Measurements from ENCODE around the gene SNX10. TPM values are rescaled to one million over a fixed set of nuclear protein-coding genes. Genes with fewer than 3 reads are reported as not detected.

Gene SNX10
- total RNA-seq, 1 experiment from 2014 or later: 9.4 TPM

DNA sequence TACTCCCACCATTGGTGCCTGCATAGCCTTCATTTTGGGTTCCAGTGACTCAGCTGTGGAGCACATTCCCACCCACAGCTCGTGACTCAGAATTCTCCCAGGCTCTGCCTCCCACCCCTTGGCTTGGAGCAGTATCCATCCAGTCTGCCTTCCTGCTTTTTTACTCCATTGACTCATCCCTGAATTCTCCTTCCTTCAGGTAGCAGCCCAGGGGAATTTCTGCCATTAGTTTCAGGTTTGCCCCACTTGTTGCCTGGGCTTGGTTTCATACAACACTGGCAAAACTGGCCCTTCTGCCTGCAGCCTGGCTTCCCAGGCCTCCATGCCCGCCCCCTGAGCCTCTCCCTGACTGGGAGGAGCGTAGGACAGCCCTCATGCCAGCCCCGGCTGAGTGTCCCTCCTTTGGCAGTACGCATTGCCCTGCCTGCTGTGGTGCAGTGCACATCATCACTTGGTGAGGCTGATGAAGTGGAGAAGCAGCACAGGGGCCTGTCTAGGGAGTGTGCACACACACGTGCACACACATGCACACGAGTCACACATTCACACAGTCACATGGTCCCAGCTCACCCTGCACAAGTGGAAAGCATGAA is 55.0 kb downstream of the SNX10 start:
- no peak for DNase-seq
- no peak overlapping the region for H4K91ac ChIP-seq (ENCODE audit: insufficient read length, low read depth, low read length)
- TF ChIP-seq, protein P1, sequence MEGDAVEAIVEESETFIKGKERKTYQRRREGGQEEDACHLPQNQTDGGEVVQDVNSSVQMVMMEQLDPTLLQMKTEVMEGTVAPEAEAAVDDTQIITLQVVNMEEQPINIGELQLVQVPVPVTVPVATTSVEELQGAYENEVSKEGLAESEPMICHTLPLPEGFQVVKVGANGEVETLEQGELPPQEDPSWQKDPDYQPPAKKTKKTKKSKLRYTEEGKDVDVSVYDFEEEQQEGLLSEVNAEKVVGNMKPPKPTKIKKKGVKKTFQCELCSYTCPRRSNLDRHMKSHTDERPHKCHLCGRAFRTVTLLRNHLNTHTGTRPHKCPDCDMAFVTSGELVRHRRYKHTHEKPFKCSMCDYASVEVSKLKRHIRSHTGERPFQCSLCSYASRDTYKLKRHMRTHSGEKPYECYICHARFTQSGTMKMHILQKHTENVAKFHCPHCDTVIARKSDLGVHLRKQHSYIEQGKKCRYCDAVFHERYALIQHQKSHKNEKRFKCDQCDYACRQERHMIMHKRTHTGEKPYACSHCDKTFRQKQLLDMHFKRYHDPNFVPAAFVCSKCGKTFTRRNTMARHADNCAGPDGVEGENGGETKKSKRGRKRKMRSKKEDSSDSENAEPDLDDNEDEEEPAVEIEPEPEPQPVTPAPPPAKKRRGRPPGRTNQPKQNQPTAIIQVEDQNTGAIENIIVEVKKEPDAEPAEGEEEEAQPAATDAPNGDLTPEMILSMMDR (conservative IDR thresholded peaks at IDR 0.05): no peak
- no peak overlapping the region for H2AK5ac ChIP-seq (ENCODE audit: insufficient read length, low read length)
- H2BK15ac ChIP-seq (ENCODE audit: low read depth, low read length): no peak overlapping the region
- peaks cover 2 to 5% (median 3%) of the 10 kb centered on the region in 3 experiments; a peak in 2 of 7 replicates for H3K36me3 Mint-ChIP-seq (ENCODE audit: insufficient read depth in 1 of 3, low read depth in 3 of 3)
- no peak overlapping the region for H3K18ac ChIP-seq (ENCODE audit: insufficient read length, low read depth, low read length)
- no peak overlapping the region for H2BK5ac ChIP-seq (ENCODE audit: insufficient read length, low read length)
- no peaks in the 10 kb centered on the region for H4K20me1 ChIP-seq (ENCODE audit: control insufficient read depth, insufficient read depth, insufficient read length)
- no peaks in the 10 kb centered on the region for H3K27me3 ChIP-seq (ENCODE audit: insufficient read depth, low read length)
- H3K4me2 ChIP-seq (ENCODE audit: insufficient read depth, insufficient read length, low read length): no peak overlapping the region
- no peaks in the 10 kb centered on the region for H3K9me3 ChIP-seq (ENCODE audit: control insufficient read depth, low read depth, low read length)
- no peak overlapping the region for H3K4ac ChIP-seq (ENCODE audit: low read depth, low read length)
- no peak overlapping the region for H4K5ac ChIP-seq (ENCODE audit: insufficient read length, low read depth, low read length)
- no peaks in the 10 kb centered on the region for H3K79me1 ChIP-seq (ENCODE audit: insufficient read depth, low read depth, low read length, poor library complexity, severe bottlenecking)
- no peak overlapping the region for H2AFZ ChIP-seq (ENCODE audit: low read length)
- no peaks in the 10 kb centered on the region for H3K9me3 Mint-ChIP-seq
- H3K23me2 ChIP-seq (ENCODE audit: insufficient read length, low read depth, low read length, poor library complexity, severe bottlenecking): no peaks in the 10 kb centered on the region
- H3K4me1 Mint-ChIP-seq: peaks cover 0 to 10% of the 10 kb centered on the region in 2 experiments
- H2BK12ac ChIP-seq (ENCODE audit: insufficient read length, low read depth, low read length): no peak overlapping the region
- no peak overlapping the region for H3K9ac ChIP-seq (ENCODE audit: extremely low read depth, insufficient read length, low read length)
- H3K4me1 ChIP-seq (ENCODE audit: insufficient read depth, low read length): no peaks in the 10 kb centered on the region
- no peak overlapping the region for H3K14ac ChIP-seq (ENCODE audit: insufficient read depth, low read length)
- no peaks in the 10 kb centered on the region for H3K79me2 ChIP-seq (ENCODE audit: insufficient read depth, low read length)
- no peak overlapping the region for H3K23ac ChIP-seq (ENCODE audit: insufficient read length, low read depth, low read length)
- H3T11ph ChIP-seq (ENCODE audit: low read length): no peak overlapping the region
- H3K27me3 Mint-ChIP-seq (ENCODE audit: low read depth): no peaks in the 10 kb centered on the region
- no peak overlapping the region for H3K27ac ChIP-seq (ENCODE audit: insufficient read length, low read depth, low read length)
- WGBS (ENCODE audit: extremely low coverage, insufficient read length, low lambda C conversion rate): no CpG with 5 or more reads among the region's 7 CpGs
- no peak overlapping the region for H2BK20ac ChIP-seq (ENCODE audit: low read depth, low read length, poor library complexity, severe bottlenecking)
- H2BK120ac ChIP-seq (ENCODE audit: low read depth, low read length, poor library complexity, severe bottlenecking): no peak overlapping the region
- peak overlapping the region in 1 of 3 experiments; percentile 10; a peak in 1 of 7 replicates for H3K27ac Mint-ChIP-seq
- H4K8ac ChIP-seq (replicated peaks; ENCODE audit: insufficient read length, low read depth, low read length): no peak overlapping the region
- H3K56ac ChIP-seq (ENCODE audit: insufficient read length, low read depth, low read length): no peak overlapping the region
- no peak overlapping the region for H3K4me3 Mint-ChIP-seq

Measured in H9 (cell line).